IPS-NIHi7 (cell line): ENCODE data around the gene FOXC2.
A peak's percentile ranks its signal among the peaks of the same experiment; 100 is the strongest.

Experiments used
- DNase-seq: peaks from one replicate; pipeline ENCODE4 v3.0.0; 2012; ENCODE audit warnings: mixed read lengths; ENCODE audit errors: extremely low spot score

The FOXC2 gene

GRCh38 chr16:86573646-86574508 is 7.2 kb downstream of the FOXC2 start:
- DNase-seq, result no peak

DNA sequence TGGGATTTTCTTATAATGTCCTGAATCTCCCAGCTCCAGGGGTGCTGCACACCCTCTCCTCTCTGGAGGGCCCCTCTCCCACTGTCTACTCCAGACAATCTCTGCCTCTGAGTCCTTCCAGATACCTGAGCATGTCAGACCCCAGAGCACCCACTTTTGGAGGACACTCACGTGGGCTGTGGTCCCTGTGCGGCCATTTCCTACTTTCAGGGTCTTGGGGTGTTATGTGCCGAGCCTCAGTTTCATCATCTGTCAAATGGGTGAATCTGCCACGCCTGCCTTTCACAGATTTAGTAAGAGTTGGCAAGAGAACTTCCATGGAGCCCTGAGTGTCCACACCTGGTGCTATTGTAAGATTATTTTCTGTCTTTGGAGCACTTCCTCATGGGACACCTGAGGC is 8.0 kb downstream of the FOXC2 start:
- no peak for DNase-seq

- DNase-seq, result no peak
Measured at GRCh38 chr16:86575095-86575685, 8.6 kb downstream of the FOXC2 start.

DNA sequence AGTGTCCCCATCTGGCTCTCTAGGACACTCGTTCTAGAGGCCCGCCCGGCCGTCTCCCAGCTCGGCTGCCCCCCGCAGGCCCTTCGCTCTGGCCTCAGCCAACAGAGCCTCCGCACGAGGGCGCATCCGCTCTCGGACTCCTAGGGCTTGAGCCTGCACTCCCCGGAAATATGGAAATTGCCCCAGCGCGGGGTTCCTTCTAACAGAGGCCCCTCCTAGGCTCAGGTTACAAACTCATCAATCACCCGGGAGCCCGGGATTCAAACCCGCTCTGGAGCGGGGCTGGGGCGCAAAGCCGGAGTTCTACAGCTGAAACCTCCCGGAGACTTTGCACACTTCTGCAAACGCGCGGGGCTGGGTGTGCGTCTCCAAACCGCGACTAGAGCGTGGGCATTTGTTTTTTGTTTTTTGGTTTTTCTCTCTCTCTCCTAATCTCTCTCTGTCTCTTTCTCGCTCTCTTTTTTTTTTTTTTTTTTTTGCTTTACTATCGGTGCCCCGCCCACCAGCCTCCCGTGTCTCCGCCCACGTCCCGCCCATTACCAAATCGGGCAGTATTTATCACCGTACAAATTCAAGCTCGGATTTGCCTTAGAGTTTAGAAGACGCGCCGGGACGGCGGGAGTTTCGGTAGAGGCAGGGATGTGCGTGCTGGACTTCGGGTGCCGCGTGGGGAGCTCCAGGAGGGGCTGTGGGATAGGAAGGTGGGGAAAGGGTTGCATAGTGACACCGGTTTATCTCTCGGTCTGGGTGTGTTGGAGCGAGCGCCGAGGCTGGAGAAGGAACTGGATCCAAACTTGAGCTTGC is 9.3 kb downstream of the FOXC2 start:
- peak; percentile 90 for DNase-seq

DNA sequence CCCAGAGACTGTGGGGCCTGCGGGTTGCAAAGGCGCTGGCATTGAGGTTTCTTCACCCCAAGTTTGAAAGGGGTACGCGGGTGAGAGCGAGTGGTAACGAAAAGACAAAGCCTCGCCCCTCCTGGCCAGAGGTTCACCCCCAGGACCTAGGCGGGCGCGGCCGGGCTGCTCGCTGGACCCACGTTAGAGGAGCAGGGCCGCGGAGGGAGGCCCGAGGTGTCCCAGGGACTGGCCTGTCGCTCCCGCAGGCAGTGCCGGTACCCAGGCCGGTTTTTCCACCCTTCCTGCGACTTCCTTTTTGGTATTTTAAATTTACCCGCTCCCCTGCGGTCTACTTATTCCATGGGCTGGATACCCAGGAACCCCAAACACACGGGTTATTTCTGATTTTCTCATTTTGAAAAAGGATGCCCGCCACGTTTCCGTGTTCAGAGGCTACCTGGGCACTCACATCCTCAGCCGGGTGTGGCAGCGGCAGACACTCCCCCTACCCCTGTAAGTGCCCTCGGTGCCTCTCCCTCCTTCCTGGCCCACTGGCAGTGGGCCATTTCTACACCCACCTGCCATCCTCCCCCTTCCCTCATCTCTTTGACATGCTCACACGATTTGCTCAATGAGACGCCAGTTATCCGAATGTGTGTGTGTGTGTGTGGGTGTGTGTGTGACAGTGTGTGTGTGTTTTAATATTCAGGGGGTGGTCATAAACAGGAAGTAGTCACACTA is 10.1 kb downstream of the FOXC2 start:
- no peak for DNase-seq

GRCh38 chr16:86577314-86577971 is 10.8 kb downstream of the FOXC2 start:
- DNase-seq, result no peak

GRCh38 chr16:86578061-86578599 is 11.5 kb downstream of the FOXC2 start, which contains the start of gene FOXL1:
TSS of gene FOXL1 (plus strand) at chr16:86578549. CDS start at chr16:86578724, 175 bp downstream.
- DNase-seq, result no peak

- DNase-seq, result peak; percentile 53
Measured at GRCh38 chr16:86578611-86579267, 12.1 kb downstream of the FOXC2 start.

GRCh38 chr16:86579268-86580062 is 12.8 kb downstream of the FOXC2 start:
- DNase-seq, result no peak

DNA sequence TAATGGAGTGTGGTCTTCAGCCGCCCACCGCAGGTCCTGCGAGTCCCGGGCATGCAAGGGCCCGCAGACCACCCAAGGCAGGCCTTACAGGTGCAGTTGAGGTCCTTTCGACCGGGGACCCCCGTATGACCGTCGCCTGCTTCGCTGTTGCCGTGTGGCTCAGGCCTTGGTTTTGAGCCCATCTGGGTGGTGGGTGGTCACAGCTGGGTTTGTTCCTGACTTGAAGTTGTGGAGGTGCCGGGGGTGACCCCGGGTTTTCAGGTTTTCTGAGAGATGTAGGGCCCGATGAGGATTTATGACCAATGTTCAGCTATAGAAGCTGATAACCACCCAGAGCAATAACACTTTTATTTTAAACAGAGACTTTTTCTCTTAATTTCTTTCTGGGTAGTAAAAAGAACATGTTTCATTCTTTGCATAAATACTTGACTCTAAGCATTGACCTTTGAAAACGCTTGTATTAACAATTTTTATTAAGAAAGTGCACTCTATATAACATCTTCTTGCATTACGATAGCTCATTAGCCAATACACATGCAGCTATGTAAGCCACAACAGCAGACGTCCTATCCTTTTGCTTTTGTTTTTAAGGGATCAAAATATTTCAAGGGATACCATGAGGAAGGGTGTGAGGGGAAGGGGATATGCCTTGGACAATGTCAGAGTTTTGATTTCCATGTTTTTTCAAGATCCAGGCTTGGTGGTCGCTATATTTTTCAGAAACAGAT is 13.6 kb downstream of the FOXC2 start:
- DNase-seq, result no peak

DNA sequence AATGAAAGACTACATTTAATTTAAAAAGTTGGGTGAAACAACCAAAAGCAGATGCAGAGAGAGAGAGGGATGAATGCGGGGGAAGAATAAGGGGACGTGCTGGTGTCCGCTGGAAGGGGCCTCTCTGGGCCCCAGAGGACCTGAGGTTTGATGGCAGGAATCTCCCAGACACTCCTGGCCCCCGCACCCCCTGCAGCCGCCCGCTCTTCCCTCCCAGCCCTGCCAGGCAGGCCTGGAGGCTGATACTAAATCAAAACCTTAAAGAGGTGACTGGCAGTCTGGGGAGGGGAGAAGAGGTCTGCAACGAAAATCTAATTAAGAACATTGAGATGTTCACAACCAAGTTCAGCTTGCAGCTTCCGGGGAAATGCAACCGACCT is 14.2 kb downstream of the FOXC2 start:
- DNase-seq, result no peak

GRCh38 chr16:86581458-86581857 is 14.8 kb downstream of the FOXC2 start:
- no peak for DNase-seq

GRCh38 chr16:86584071-86584685 is 17.5 kb downstream of the FOXC2 start:
- no peak for DNase-seq

- DNase-seq, result no peak
Measured at GRCh38 chr16:86584726-86585721, 18.4 kb downstream of the FOXC2 start.

GRCh38 chr16:86585821-86586611 is 19.4 kb downstream of the FOXC2 start:
- DNase-seq, result no peak

- DNase-seq, result no peak
Measured at GRCh38 chr16:86587487-86587886, 20.9 kb downstream of the FOXC2 start.
